HG03280 (cell line): ENCODE data around the gene MGAM2.

Source experiments
- ATAC-seq: cut with Tn5 transposase; IDR thresholded peaks from one replicate; pipeline ENCODE4 v1.9.1; 2021; ENCODE audit warnings: mild to moderate bottlenecking, moderate library complexity; ENCODE audit not compliant: unreplicated experiment

The MGAM2 gene

GRCh38 chr7:142114207-142114606, 2.7 kb downstream of the MGAM2 start:
- ATAC-seq: no peak

- ATAC-seq: no peak
Measured at GRCh38 chr7:142120524-142120923, 9.0 kb downstream of the MGAM2 start.

- ATAC-seq: no peak
Measured at GRCh38 chr7:142123184-142123583, 11.7 kb downstream of the MGAM2 start.

- no peak for ATAC-seq
Measured at GRCh38 chr7:142125256-142125955, 13.9 kb downstream of the MGAM2 start.

- ATAC-seq: no peak
Measured at GRCh38 chr7:142130267-142130666, 18.7 kb downstream of the MGAM2 start.

- no peak for ATAC-seq
Measured at GRCh38 chr7:142131439-142132185, 20.1 kb downstream of the MGAM2 start.

- ATAC-seq: no peak
Measured at GRCh38 chr7:142133731-142134148, 22.2 kb downstream of the MGAM2 start.

- ATAC-seq: no peak
Measured at GRCh38 chr7:142134909-142135308, 23.4 kb downstream of the MGAM2 start.

- no peak for ATAC-seq
Measured at GRCh38 chr7:142138996-142139395, 27.5 kb downstream of the MGAM2 start.

- ATAC-seq: no peak
Measured at GRCh38 chr7:142139597-142140400, 28.3 kb downstream of the MGAM2 start.

- no peak for ATAC-seq
Measured at GRCh38 chr7:142140401-142140959, 29.0 kb downstream of the MGAM2 start.

- no peak for ATAC-seq
Measured at GRCh38 chr7:142142702-142143101, 31.2 kb downstream of the MGAM2 start.

GRCh38 chr7:142146124-142146523, 34.6 kb downstream of the MGAM2 start:
- no peak for ATAC-seq

- ATAC-seq: no peak
Measured at GRCh38 chr7:142150356-142150755, 38.8 kb downstream of the MGAM2 start.

GRCh38 chr7:142150869-142151268, 39.4 kb downstream of the MGAM2 start:
- ATAC-seq: no peak

GRCh38 chr7:142152076-142152475, 40.6 kb downstream of the MGAM2 start:
- no peak for ATAC-seq

- no peak for ATAC-seq
Measured at GRCh38 chr7:142153400-142153799, 41.9 kb downstream of the MGAM2 start.

- no peak for ATAC-seq
Measured at GRCh38 chr7:142158736-142159496, 47.4 kb downstream of the MGAM2 start.

- no peak for ATAC-seq
Measured at GRCh38 chr7:142161921-142162320, 50.4 kb downstream of the MGAM2 start.

- ATAC-seq: no peak
Measured at GRCh38 chr7:142168746-142169145, 57.2 kb downstream of the MGAM2 start.

GRCh38 chr7:142172932-142173331, 61.4 kb downstream of the MGAM2 start:
- no peak for ATAC-seq
